Lung (tissue), 12 donors: ENCODE data around the gene PARP3. TPM values are rescaled to one million over a fixed set of nuclear protein-coding genes. Genes with fewer than 3 reads are reported as not detected.

Source experiments
- ATAC-seq: fragments of 200-7000 bp; cut with Tn5 transposase; one replicate; pipeline ENCODE4 v1.9.1; 2020; ENCODE audit warnings: moderate number of reproducible peaks; ENCODE audit not compliant: insufficient read depth, low FRiP score
- DNase-seq, 3 donors: peaks; one replicate each; pipeline ENCODE4 v3.0.0-alpha.2; 2013 to 2017
- H3K27ac ChIP-seq, 2 donors: one replicate each; pipeline ENCODE4 v1.5.1; 2013; ENCODE audit warnings: mild to moderate bottlenecking in 2 of 2, moderate library complexity in 2 of 2, control low read depth in 1 of 2, inconsistent platforms in 1 of 2, low read depth in 1 of 2, low read length in 1 of 2
- H3K27me3 ChIP-seq, 3 donors: one replicate each; pipeline ENCODE4 v1.5.1; 2013; ENCODE audit warnings: low read length in 2 of 3; ENCODE audit not compliant: control insufficient read depth in 3 of 3, insufficient read depth in 3 of 3
- H3K36me3 ChIP-seq, 4 donors: one replicate each; pipeline ENCODE4 v1.5.1; 2013; ENCODE audit warnings: low read length in 4 of 4, mild to moderate bottlenecking in 1 of 4, moderate library complexity in 1 of 4; ENCODE audit not compliant: control insufficient read depth in 4 of 4, insufficient read depth in 4 of 4
- H3K4me1 ChIP-seq, 5 donors: one replicate each; pipeline ENCODE4 v1.5.1; 2013; ENCODE audit warnings: low read length in 5 of 5, mild to moderate bottlenecking in 2 of 5, moderate library complexity in 1 of 5; ENCODE audit not compliant: control insufficient read depth in 5 of 5, insufficient read depth in 5 of 5
- H3K4me3 ChIP-seq: one replicate; pipeline ENCODE4 v1.5.1; 2013; ENCODE audit warnings: mild to moderate bottlenecking, control low read depth, moderate library complexity
- H3K9ac ChIP-seq, 2 donors: one replicate each; pipeline ENCODE4 v1.5.1; 2013; ENCODE audit warnings: low read length in 2 of 2, control low read depth in 1 of 2; ENCODE audit not compliant: insufficient read depth in 1 of 2
- H3K9me3 ChIP-seq, 4 donors: one replicate each; pipeline ENCODE4 v1.5.1; 2013; ENCODE audit warnings: low read length in 3 of 4, mild to moderate bottlenecking in 1 of 4, moderate library complexity in 1 of 4; ENCODE audit not compliant: control insufficient read depth in 4 of 4, insufficient read depth in 3 of 4
- CTCF ChIP-seq: IDR thresholded peaks from 2 replicates; pipeline ENCODE4 v1.5.1; 2012; ENCODE audit warnings: mild to moderate bottlenecking; ENCODE audit errors: control extremely low read depth, extremely low read depth
- WGBS, 2 donors: extraction: QIAGEN DNeasy Blood & Tissue Kit; methylation state at CpG; one replicate each; pipeline ENCODE4 v1.1.7; 2013; 5-methylcytosine and 5-hydroxymethylcytosine counted together
- polyA plus RNA-seq, 2 donors: library from polyadenylated mRNA; stranded (reverse); fragments of 200-250 nt; gene quantifications; one replicate each; pipeline ENCODE4 v1.2.1, GENCODE V29; 2013
- total RNA-seq, 2 donors: library from RNA; depleted of rRNA in 1 of 2; stranded (reverse); fragments of >200 nt in 1 of 2; gene quantifications; one replicate each; pipeline ENCODE4 v1.2.1, GENCODE V29; 2014 to 2021
- donor health status: control.
- donor health status: control.
- donor health status: Bipolar disorder and iron deficiency.
- donor health status: healthy.
- donor health status: DM: yes; HTN: yes; CAD: no.

Gene PARP3
- total and polyA plus RNA-seq, 4 donors: 15.3 to 36.7 (median 21.0) TPM

- no peak overlapping the region for H3K27ac ChIP-seq
- H3K9ac ChIP-seq: no peak overlapping the region
- ATAC-seq (no peak), DNase-seq (no peak)
- no peaks in the 10 kb centered on the region for H3K27me3 ChIP-seq
- TF ChIP-seq CTCF: no peak
- no peak overlapping the region for H3K4me3 ChIP-seq
- no peaks in the 10 kb centered on the region for H3K9me3 ChIP-seq
- 84 to 85% methylated on average over 9 of the region's 9 CpGs for WGBS, 2 donors
- peaks cover 0 to 26% (median 14%) of the 10 kb centered on the region in 5 donors for H3K4me1 ChIP-seq
- peaks cover 0 to 8% (median 3%) of the 10 kb centered on the region in 4 donors for H3K36me3 ChIP-seq
These were observed 35.4 kb downstream of the PARP3 start for GRCh38 chr3:51977446-51978142.

GRCh38 chr3:51978143-51978502 is 36.0 kb downstream of the PARP3 start:
- no peak overlapping the region for H3K4me3 ChIP-seq
- ATAC-seq: no peak
- no peak overlapping the region for H3K27ac ChIP-seq
- no peak overlapping the region for H3K9ac ChIP-seq
- WGBS, 2 donors: 80 to 88% methylated on average over 4 of the region's 4 CpGs
- no peak for DNase-seq
- no peak for TF ChIP-seq CTCF
- peaks cover 0 to 8% (median 3%) of the 10 kb centered on the region in 4 donors for H3K36me3 ChIP-seq
- H3K27me3 ChIP-seq: no peaks in the 10 kb centered on the region
- peaks cover 0 to 28% (median 16%) of the 10 kb centered on the region in 5 donors for H3K4me1 ChIP-seq
- H3K9me3 ChIP-seq: no peaks in the 10 kb centered on the region

GRCh38 chr3:51980253-51980652 is 38.1 kb downstream of the PARP3 start:
- Histone ChIP-seq H3K27ac (peak overlapping the region in 1 of 2 donors; percentile 56), H3K4me1 (peaks cover 4 to 30% (median 13%) of the 10 kb centered on the region in 5 donors), H3K27me3 (no peaks in the 10 kb centered on the region), H3K36me3 (peaks cover 0 to 8% (median 3%) of the 10 kb centered on the region in 4 donors), H3K4me3 (no peak overlapping the region), H3K9me3 (no peaks in the 10 kb centered on the region), H3K9ac (no peak overlapping the region)
- no peak for TF ChIP-seq CTCF
- ATAC-seq (no peak), DNase-seq (no peak)
- 96 to 97% methylated on average over 10 of the region's 10 CpGs for WGBS, 2 donors
